Measurements from ENCODE around the gene GAB2. TPM values are rescaled to one million over a fixed set of nuclear protein-coding genes. Genes with fewer than 3 reads are reported as not detected.

GAB2 gene
- polyA plus RNA-seq, 1 experiment, result 8.7 TPM

- Histone ChIP-seq H3K4me3 (ENCODE audit: low read depth, low read length) (no peak overlapping the region), H3K27ac (ENCODE audit: low read depth, low read length) (no peak overlapping the region), H3K9me3 (ENCODE audit: control insufficient read depth, insufficient read depth, low read length) (no peaks in the 10 kb centered on the region), H3K27me3 (ENCODE audit: control insufficient read depth, insufficient read depth, low read length) (no peaks in the 10 kb centered on the region)
- ChIA-PET POLR2A (interaction anchor here (1.0 kb wide), 1 partner anchor 203 kb away, joined by 3 read pairs; no protein-coding TSS in a partner anchor), CTCF (interaction anchor here (1.7 kb wide), 1 partner anchor 343 kb away, joined by 8 read pairs; no protein-coding TSS in a partner anchor)
- DNase-seq (ENCODE audit: low read depth, low spot score), result no peak
- no peak for TF ChIP-seq CTCF (IDR thresholded peaks at IDR 0.05; ENCODE audit: low read depth, low read length)
Observed at GRCh38 chr11:78221396-78222315, 196.0 kb downstream of the GAB2 start.

- POLR2A ChIA-PET, result no interaction called here
- no peak overlapping the region for H3K27ac ChIP-seq (ENCODE audit: low read depth, low read length)
- no peaks in the 10 kb centered on the region for H3K27me3 ChIP-seq (ENCODE audit: control insufficient read depth, insufficient read depth, low read length)
- no peak overlapping the region for H3K4me3 ChIP-seq (ENCODE audit: low read depth, low read length)
- no peak for DNase-seq (ENCODE audit: low read depth, low spot score)
- H3K9me3 ChIP-seq (ENCODE audit: control insufficient read depth, insufficient read depth, low read length), result no peaks in the 10 kb centered on the region
- TF ChIP-seq CTCF (IDR thresholded peaks at IDR 0.05; ENCODE audit: low read depth, low read length), result no peak
- CTCF ChIA-PET, result interaction anchor here (1.7 kb wide), 1 partner anchor 344 kb away, joined by 8 read pairs; no protein-coding TSS in a partner anchor
Observed at GRCh38 chr11:78220218-78221157, 197.1 kb downstream of the GAB2 start.

GRCh38 chr11:78219493-78220217, 198.0 kb downstream of the GAB2 start:
- TF ChIP-seq CTCF (IDR thresholded peaks at IDR 0.05; ENCODE audit: low read depth, low read length), result no peak
- Histone ChIP-seq H3K9me3 (ENCODE audit: control insufficient read depth, insufficient read depth, low read length) (no peaks in the 10 kb centered on the region), H3K27ac (ENCODE audit: low read depth, low read length) (no peak overlapping the region), H3K27me3 (ENCODE audit: control insufficient read depth, insufficient read depth, low read length) (no peaks in the 10 kb centered on the region), H3K4me3 (ENCODE audit: low read depth, low read length) (no peak overlapping the region)
- ChIA-PET POLR2A (no interaction called here), CTCF (interaction anchor here (1.6 kb wide), 1 partner anchor 345 kb away, joined by 5 read pairs; no protein-coding TSS in a partner anchor)
- DNase-seq (ENCODE audit: low read depth, low spot score), result no peak

GRCh38 chr11:78218707-78219492, 198.7 kb downstream of the GAB2 start:
- Histone ChIP-seq H3K27me3 (ENCODE audit: control insufficient read depth, insufficient read depth, low read length) (no peaks in the 10 kb centered on the region), H3K9me3 (ENCODE audit: control insufficient read depth, insufficient read depth, low read length) (no peaks in the 10 kb centered on the region), H3K4me3 (ENCODE audit: low read depth, low read length) (no peak overlapping the region), H3K27ac (ENCODE audit: low read depth, low read length) (no peak overlapping the region)
- POLR2A ChIA-PET, result no interaction called here
- CTCF ChIA-PET, result interaction anchor here (1.6 kb wide), 1 partner anchor 346 kb away, joined by 5 read pairs; no protein-coding TSS in a partner anchor
- DNase-seq (ENCODE audit: low read depth, low spot score), result no peak
- TF ChIP-seq CTCF (IDR thresholded peaks at IDR 0.05; ENCODE audit: low read depth, low read length), result no peak

Data from AG04450 (cell line).